NT2/D1 (cell line): ENCODE measurements around the gene TXN2.
A peak's percentile ranks its signal among the peaks of the same experiment; 100 is the strongest.

Source experiments
- DNase-seq: peaks from one replicate; pipeline ENCODE4 v3.0.0-alpha.2; 2011; ENCODE audit warnings: low read depth, low spot score
- H3K27me3 ChIP-seq: 2 replicates; pipeline ENCODE4 v1.6.0; 2011; ENCODE audit warnings: mild to moderate bottlenecking; ENCODE audit not compliant: insufficient read length, insufficient read depth
- H3K36me3 ChIP-seq: 2 replicates; pipeline ENCODE4 v1.6.1; 2011; ENCODE audit warnings: mild to moderate bottlenecking, low read length, mixed read lengths; ENCODE audit not compliant: insufficient read depth, insufficient read length
- H3K4me1 ChIP-seq: 2 replicates; pipeline ENCODE4 v1.5.1; 2011; ENCODE audit not compliant: insufficient read depth, insufficient read length
- H3K4me3 ChIP-seq: 2 replicates; pipeline ENCODE4 v1.5.1; 2011; ENCODE audit warnings: low read depth; ENCODE audit not compliant: insufficient read length
- H3K9ac ChIP-seq: 2 replicates; pipeline ENCODE4 v1.6.0; 2011; ENCODE audit warnings: low read depth; ENCODE audit not compliant: insufficient read length
- H3K9me3 ChIP-seq: 2 replicates; pipeline ENCODE4 v1.5.1; 2011; ENCODE audit warnings: mild to moderate bottlenecking, low read length; ENCODE audit not compliant: insufficient read depth
- SUZ12 ChIP-seq: IDR thresholded peaks from 2 replicates; pipeline ENCODE4 v1.6.1; 2011; ENCODE audit not compliant: insufficient read length, insufficient read depth; ENCODE audit errors: extremely low read depth
- YY1 ChIP-seq: IDR thresholded peaks from 2 replicates; pipeline ENCODE4 v1.6.1; 2011; ENCODE audit not compliant: insufficient read length, insufficient read depth
- ZNF274 ChIP-seq: IDR thresholded peaks from 2 replicates; pipeline ENCODE4 v1.6.1; 2011; ENCODE audit warnings: mild to moderate bottlenecking, low read depth, low read length

Gene TXN2

GRCh38 chr22:36512991-36513390 lies 31.6 kb upstream of the TXN2 start:
- H3K9ac ChIP-seq: no peak overlapping the region
- H3K36me3 ChIP-seq: peaks cover 76% of the 10 kb centered on the region
- no peaks in the 10 kb centered on the region for H3K27me3 ChIP-seq
- no peak for DNase-seq
- H3K9me3 ChIP-seq: no peaks in the 10 kb centered on the region
- TF ChIP-seq ZNF274 (no peak), SUZ12 (no peak), YY1 (no peak)
- H3K4me3 ChIP-seq: no peak overlapping the region
- H3K4me1 ChIP-seq: no peaks in the 10 kb centered on the region

- TF ChIP-seq ZNF274: no peak
- TF ChIP-seq YY1: no peak
- no peak for TF ChIP-seq SUZ12
- H3K4me3 ChIP-seq: no peak overlapping the region
- H3K27me3 ChIP-seq: no peaks in the 10 kb centered on the region
- no peaks in the 10 kb centered on the region for H3K9me3 ChIP-seq
- H3K4me1 ChIP-seq: no peaks in the 10 kb centered on the region
- H3K9ac ChIP-seq: no peak overlapping the region
- DNase-seq: no peak
- peaks cover 69% of the 10 kb centered on the region for H3K36me3 ChIP-seq
Measured at GRCh38 chr22:36512333-36512732, 30.9 kb upstream of the TXN2 start.

GRCh38 chr22:36510966-36511881 lies 29.8 kb upstream of the TXN2 start:
- peaks cover 58% of the 10 kb centered on the region for H3K36me3 ChIP-seq
- TF ChIP-seq ZNF274 (no peak), YY1 (no peak), SUZ12 (no peak)
- peaks cover 2% of the 10 kb centered on the region; the same call in 1 of the 2 replicates for H3K9me3 ChIP-seq
- no peak for DNase-seq
- no peaks in the 10 kb centered on the region for H3K27me3 ChIP-seq
- H3K4me1 ChIP-seq: no peaks in the 10 kb centered on the region
- H3K9ac ChIP-seq: no peak overlapping the region
- no peak overlapping the region for H3K4me3 ChIP-seq

- no peak for DNase-seq
- peaks cover 55% of the 10 kb centered on the region for H3K36me3 ChIP-seq
Measured at GRCh38 chr22:36510384-36510783, 28.9 kb upstream of the TXN2 start.

GRCh38 chr22:36507518-36508010 lies 26.1 kb upstream of the TXN2 start:
- Histone ChIP-seq H3K4me3 (peak overlapping the region; percentile 38), H3K9me3 (peaks cover 5% of the 10 kb centered on the region; the same call in 1 of the 2 replicates), H3K27me3 (no peaks in the 10 kb centered on the region), H3K36me3 (peaks cover 49% of the 10 kb centered on the region), H3K4me1 (peaks cover 5% of the 10 kb centered on the region), H3K9ac (peak overlapping the region; percentile 72)
- no peak for DNase-seq
- TF ChIP-seq SUZ12: no peak
- TF ChIP-seq ZNF274: no peak
- TF ChIP-seq YY1: no peak

More at GRCh38 chr22:36510384-36510783, 28.9 kb upstream of the TXN2 start:
- no peak overlapping the region for H3K9ac ChIP-seq
- no peaks in the 10 kb centered on the region for H3K27me3 ChIP-seq
- peaks cover 5% of the 10 kb centered on the region; the same call in 1 of the 2 replicates for H3K9me3 ChIP-seq
- TF ChIP-seq YY1 (no peak), ZNF274 (no peak), SUZ12 (no peak)
- no peak overlapping the region for H3K4me3 ChIP-seq
- H3K4me1 ChIP-seq: peaks cover 5% of the 10 kb centered on the region

GRCh38 chr22:36506637-36507517 lies 25.4 kb upstream of the TXN2 start, which contains the start of gene FOXRED2:
TSS of gene FOXRED2 (minus strand) at chr22:36507040. CDS start at chr22:36506422, 618 bp downstream.
- Histone ChIP-seq H3K9ac (peak within 1 kb of the TSS; percentile 72), H3K4me3 (peak within 1 kb of the TSS; percentile 46), H3K4me1 (peaks cover 5% of the 10 kb centered on the region), H3K36me3 (peaks cover 45% of the 10 kb centered on the region), H3K27me3 (no peaks in the 10 kb centered on the region), H3K9me3 (peaks cover 5% of the 10 kb centered on the region; the same call in 1 of the 2 replicates)
- no peak for TF ChIP-seq ZNF274
- TF ChIP-seq SUZ12: no peak
- DNase-seq: peak; percentile 71
